Sigmoid colon (tissue), 7 donors: Measurements from ENCODE around the gene CCDC184. TPM values are rescaled to one million over a fixed set of nuclear protein-coding genes. Genes with fewer than 3 reads are reported as not detected.
A peak's percentile ranks its signal among the peaks of the same experiment; 100 is the strongest.

Experiments
- DNase-seq: peaks from one replicate; pipeline ENCODE4 v3.0.0-alpha.2; 2019
- H3K27ac ChIP-seq, 4 donors: fragments of 200-600 bp; sonication (generic); one replicate each; pipeline ENCODE4 v1.5.1; 2016 to 2019; ENCODE audit warnings: mild to moderate bottlenecking in 1 of 4
- H3K27me3 ChIP-seq, 3 donors: fragments of 200-600 bp; sonication (generic); one replicate each; pipeline ENCODE4 v1.5.1; 2019; ENCODE audit warnings: mild to moderate bottlenecking in 1 of 3
- H3K36me3 ChIP-seq, 4 donors: fragments of 200-600 bp; sonication (generic); one replicate each; pipeline ENCODE4 v1.5.1; 2016 to 2019
- H3K4me1 ChIP-seq, 4 donors: fragments of 200-600 bp; sonication (generic); one replicate each; pipeline ENCODE4 v1.5.1; 2017 to 2019
- H3K4me3 ChIP-seq, 4 donors: fragments of 200-600 bp; sonication (generic); one replicate each; pipeline ENCODE4 v1.5.1; 2017 to 2019; ENCODE audit warnings: mild to moderate bottlenecking in 2 of 4, moderate library complexity in 1 of 4
- H3K9me3 ChIP-seq, 4 donors: fragments of 200-600 bp in 3 of 4; sonication (generic) in 3 of 4; one replicate each; pipeline versions ENCODE4 v1.5.1 to v1.6.1; 2013 to 2019
- EP300 ChIP-seq, 4 donors: sonication (generic); formaldehyde crosslinking; IDR thresholded peaks; one replicate each; pipeline ENCODE4 v1.6.1; 2017; ENCODE audit warnings: antibody characterized with exemption in 4 of 4
- POLR2A ChIP-seq, 2 donors: fragments of 450-650 bp; IDR thresholded peaks; one replicate each; pipeline ENCODE4 v1.6.1; 2016; ENCODE audit warnings: antibody characterized with exemption in 2 of 2, mild to moderate bottlenecking in 2 of 2, moderate library complexity in 2 of 2
- POLR2AphosphoS5 ChIP-seq, 4 donors: sonication (generic); formaldehyde crosslinking; IDR thresholded peaks; one replicate each; pipeline ENCODE4 v1.6.1; 2017; ENCODE audit warnings: antibody characterized with exemption in 4 of 4
- WGBS, 2 donors: extraction: QIAGEN DNeasy Blood & Tissue Kit; methylation state at CpG; one replicate each; pipeline ENCODE4 v1.1.7; 2013; 5-methylcytosine and 5-hydroxymethylcytosine counted together
- intact Hi-C: fragments of 100-400 bp; cut with DNase I; formaldehyde crosslinking; loops from one replicate; pipeline ENCODE4 v1.15.1; 2023
- polyA plus RNA-seq, 3 donors: library from polyadenylated mRNA; stranded (reverse); fragments of 200-250 nt; gene quantifications; one replicate each; pipeline ENCODE4 v1.2.3, GENCODE V29; 2013
- total RNA-seq, 4 donors: library from RNA; depleted of rRNA; stranded (reverse); fragments of >200 nt; gene quantifications; one replicate each; pipeline ENCODE4 v1.1.0, GENCODE V29; 2016
- TF ChIP-seq, protein P1 (sequence below), 4 experiments: fragments of 450-650 bp in 3 of 4; fragments of 200-600 bp in 1 of 4; IDR thresholded peaks; one replicate each; pipeline ENCODE4 v1.5.1; 2016 to 2019; ENCODE audit warnings: antibody characterized with exemption in 4 of 4, mild to moderate bottlenecking in 3 of 4, moderate library complexity in 2 of 4
- donor health status: healthy with polysubstance abuse.
- donor health status: Bipolar disorder and iron deficiency.
- donor health status: healthy.

Gene CCDC184
- total and polyA plus RNA-seq, 7 donors: 0.60 to 3.3 (median 1.9) TPM; not detected in 1

DNA sequence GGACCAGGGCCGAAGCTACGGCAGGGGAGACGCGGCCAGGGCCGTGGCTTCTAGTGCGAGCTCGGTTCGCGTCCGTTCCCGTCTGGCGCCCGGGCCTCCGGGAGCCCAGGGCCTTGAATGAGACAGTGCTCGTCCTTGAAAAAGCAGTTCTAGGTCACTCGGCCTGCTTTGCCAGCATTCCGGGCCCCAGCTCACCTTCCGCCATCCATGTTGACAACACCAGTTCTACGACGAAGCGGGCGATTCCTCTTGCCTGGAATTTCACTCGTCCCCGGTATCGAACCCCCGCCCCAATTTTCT is 15.2 kb downstream of the CCDC184 start:
- intact Hi-C loops: loop anchor here (2.0 to 5.0 kb wide), 3 partner anchors 14 to 154 kb away; partner anchors contain the start of genes ASB8 and ZNF641
- DNase-seq: peak; percentile 78
- H3K9me3 ChIP-seq: no peaks in the 10 kb centered on the region
- H3K4me1 ChIP-seq: peaks cover 0 to 31% (median 28%) of the 10 kb centered on the region in 4 donors
- H3K36me3 ChIP-seq: no peaks in the 10 kb centered on the region
- no peaks in the 10 kb centered on the region for H3K27me3 ChIP-seq
- 12 to 27% methylated on average over 26 of the region's 26 CpGs for WGBS, 2 donors
- peak overlapping the region; percentile 51 to 75 (median 62) for H3K4me3 ChIP-seq
- no peak for TF ChIP-seq EP300 (IDR thresholded peaks at IDR 0.05)
- H3K27ac ChIP-seq: peak overlapping the region; percentile 89 to 98 (median 94)

DNA sequence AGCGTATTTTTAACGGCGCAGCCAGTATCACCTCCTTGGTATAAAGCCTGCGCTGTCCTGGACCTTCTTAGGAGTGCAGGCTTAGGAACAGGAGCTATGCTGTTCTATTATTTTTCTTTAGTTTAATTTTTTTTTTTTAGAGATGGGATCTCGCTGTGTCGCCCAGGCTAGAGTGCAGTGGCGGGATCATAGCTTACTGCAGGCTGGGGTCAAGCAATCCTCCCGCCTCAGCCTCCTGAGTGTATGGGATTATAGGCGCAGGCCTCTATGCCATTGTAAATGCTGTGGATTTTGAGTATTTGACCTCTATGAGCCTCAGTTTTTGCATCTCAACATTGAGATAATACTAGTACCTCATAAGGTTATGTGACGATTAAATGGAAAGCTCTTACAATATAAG is 15.5 kb downstream of the CCDC184 start:
- no peak for TF ChIP-seq EP300 (IDR thresholded peaks at IDR 0.05)
- TF ChIP-seq POLR2A (IDR thresholded peaks at IDR 0.05): no peak
- TF ChIP-seq, protein P1, sequence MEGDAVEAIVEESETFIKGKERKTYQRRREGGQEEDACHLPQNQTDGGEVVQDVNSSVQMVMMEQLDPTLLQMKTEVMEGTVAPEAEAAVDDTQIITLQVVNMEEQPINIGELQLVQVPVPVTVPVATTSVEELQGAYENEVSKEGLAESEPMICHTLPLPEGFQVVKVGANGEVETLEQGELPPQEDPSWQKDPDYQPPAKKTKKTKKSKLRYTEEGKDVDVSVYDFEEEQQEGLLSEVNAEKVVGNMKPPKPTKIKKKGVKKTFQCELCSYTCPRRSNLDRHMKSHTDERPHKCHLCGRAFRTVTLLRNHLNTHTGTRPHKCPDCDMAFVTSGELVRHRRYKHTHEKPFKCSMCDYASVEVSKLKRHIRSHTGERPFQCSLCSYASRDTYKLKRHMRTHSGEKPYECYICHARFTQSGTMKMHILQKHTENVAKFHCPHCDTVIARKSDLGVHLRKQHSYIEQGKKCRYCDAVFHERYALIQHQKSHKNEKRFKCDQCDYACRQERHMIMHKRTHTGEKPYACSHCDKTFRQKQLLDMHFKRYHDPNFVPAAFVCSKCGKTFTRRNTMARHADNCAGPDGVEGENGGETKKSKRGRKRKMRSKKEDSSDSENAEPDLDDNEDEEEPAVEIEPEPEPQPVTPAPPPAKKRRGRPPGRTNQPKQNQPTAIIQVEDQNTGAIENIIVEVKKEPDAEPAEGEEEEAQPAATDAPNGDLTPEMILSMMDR (IDR thresholded peaks at IDR 0.05): no peak
- no peak for TF ChIP-seq POLR2AphosphoS5 (IDR thresholded peaks at IDR 0.05)
- WGBS, 2 donors: 63 to 74% methylated on average over 10 of the region's 10 CpGs
- Histone ChIP-seq H3K36me3 (no peaks in the 10 kb centered on the region), H3K9me3 (no peaks in the 10 kb centered on the region), H3K4me3 (peak overlapping the region; percentile 51 to 75 (median 62)), H3K27me3 (no peaks in the 10 kb centered on the region), H3K4me1 (peaks cover 0 to 31% (median 28%) of the 10 kb centered on the region in 4 donors), H3K27ac (peak overlapping the region; percentile 89 to 98 (median 94))
- no peak for DNase-seq
- intact Hi-C loops: loop anchor here (2.0 to 5.0 kb wide), 3 partner anchors 14 to 153 kb away; partner anchors contain the start of genes ASB8 and ZNF641

DNA sequence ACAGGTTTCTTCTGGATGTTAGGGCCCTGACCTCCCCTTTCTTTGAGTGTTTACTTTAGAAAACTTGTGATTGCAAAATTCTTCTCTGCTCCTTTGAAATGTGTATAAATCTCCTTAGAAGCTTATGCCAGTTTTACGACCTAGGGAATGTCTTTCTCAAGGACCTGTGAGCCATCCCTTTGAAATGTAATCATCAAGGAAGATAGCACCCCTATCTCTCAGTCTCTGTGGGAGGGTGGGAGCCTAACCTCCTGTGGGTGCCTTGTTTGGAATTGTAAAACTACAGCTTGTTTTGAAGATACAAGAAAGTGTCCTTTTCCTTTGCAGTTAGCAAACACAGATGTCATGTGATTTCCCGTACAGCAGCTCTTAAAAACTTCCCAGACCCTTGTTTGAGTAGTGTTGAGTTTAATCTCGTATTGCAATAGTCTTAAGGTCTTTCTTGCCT is 16.4 kb downstream of the CCDC184 start:
- TF ChIP-seq POLR2AphosphoS5 (IDR thresholded peaks at IDR 0.05): peak; percentile 30 to 71 (median 59)
- no peak for TF ChIP-seq POLR2A (IDR thresholded peaks at IDR 0.05)
- peak in 2 of 4 donors; percentile 33 to 57 for TF ChIP-seq EP300 (IDR thresholded peaks at IDR 0.05)
- Histone ChIP-seq H3K4me1 (peaks cover 0 to 31% (median 28%) of the 10 kb centered on the region in 4 donors), H3K4me3 (peak overlapping the region in 2 of 4 donors; percentile 67 to 75), H3K36me3 (peaks cover 0 to 4% (median 1%) of the 10 kb centered on the region in 4 donors), H3K27me3 (no peaks in the 10 kb centered on the region), H3K27ac (peak overlapping the region; percentile 89 to 98 (median 94)), H3K9me3 (no peaks in the 10 kb centered on the region)
- intact Hi-C loops: loop anchor here (2.0 to 5.0 kb wide), 3 partner anchors 13 to 153 kb away; partner anchors contain the start of genes ASB8 and ZNF641
- 35 to 63% methylated on average over 3 of the region's 3 CpGs for WGBS, 2 donors
- DNase-seq: no peak

DNA sequence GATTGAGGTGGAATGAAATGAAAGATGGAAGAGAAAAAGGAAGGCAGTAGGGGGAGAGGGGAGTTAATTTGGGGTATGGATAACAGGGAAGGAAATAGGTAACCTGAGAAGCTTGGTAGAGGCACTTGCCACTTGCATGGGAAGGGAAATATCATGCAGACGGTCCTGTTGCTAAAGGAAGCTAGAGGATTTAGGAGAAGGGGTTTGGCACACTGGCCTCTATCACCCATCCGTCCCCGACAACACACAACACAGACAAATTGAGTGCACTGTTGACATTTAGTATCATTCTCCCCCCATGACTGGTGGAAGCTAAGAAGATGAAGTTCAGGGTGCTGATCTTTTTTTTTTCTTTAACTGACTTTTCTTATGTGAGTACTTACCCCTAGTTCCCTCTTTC is 17.6 kb downstream of the CCDC184 start:
- DNase-seq: no peak
- TF ChIP-seq EP300 (IDR thresholded peaks at IDR 0.05): no peak
- TF ChIP-seq, protein P1 (IDR thresholded peaks at IDR 0.05): no peak
- TF ChIP-seq POLR2AphosphoS5 (IDR thresholded peaks at IDR 0.05): no peak
- TF ChIP-seq POLR2A (IDR thresholded peaks at IDR 0.05): no peak
- H3K27ac ChIP-seq: peak overlapping the region in 1 of 4 donors; percentile 98
- no peak overlapping the region for H3K4me3 ChIP-seq
- H3K9me3 ChIP-seq: peaks cover 0 to 6% (median 2%) of the 10 kb centered on the region in 4 donors
- H3K36me3 ChIP-seq: peaks cover 0 to 13% (median 4%) of the 10 kb centered on the region in 4 donors
- intact Hi-C loops: no loop called here
- WGBS, 2 donors: 95 to 96% methylated on average over 3 of the region's 3 CpGs
- peaks cover 0 to 31% (median 28%) of the 10 kb centered on the region in 4 donors for H3K4me1 ChIP-seq
- no peaks in the 10 kb centered on the region for H3K27me3 ChIP-seq

DNA sequence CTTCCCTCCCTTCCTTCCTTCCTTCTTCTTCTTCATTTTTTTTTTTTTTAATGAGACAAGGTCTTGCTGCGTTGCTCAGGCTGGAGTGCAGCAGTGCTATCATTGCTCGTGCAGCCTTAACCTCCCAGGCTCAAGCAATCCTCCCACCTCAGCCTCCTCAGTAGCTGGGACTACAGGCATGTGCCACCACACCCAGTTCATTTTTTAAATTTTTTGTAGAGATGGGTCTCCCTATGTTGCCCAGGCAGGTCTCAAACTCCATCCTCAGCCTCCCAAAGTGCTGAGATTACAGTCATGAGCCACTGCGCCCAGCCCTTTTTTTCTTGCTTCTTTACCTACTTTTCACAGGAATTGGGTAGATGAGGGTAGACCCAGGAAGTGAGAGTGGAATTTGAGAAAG is 18.1 kb downstream of the CCDC184 start:
- H3K9me3 ChIP-seq: peaks cover 0 to 7% (median 4%) of the 10 kb centered on the region in 4 donors

More for the DNA sequence above, 18.1 kb downstream of the CCDC184 start:
- no peak for DNase-seq
- intact Hi-C loops: no loop called here
- no peak overlapping the region for H3K4me3 ChIP-seq
- TF ChIP-seq POLR2A (IDR thresholded peaks at IDR 0.05): no peak
- no peak for TF ChIP-seq EP300 (IDR thresholded peaks at IDR 0.05)
- TF ChIP-seq, protein P1 (IDR thresholded peaks at IDR 0.05): no peak
- no peak for TF ChIP-seq POLR2AphosphoS5 (IDR thresholded peaks at IDR 0.05)
- 97 to 98% methylated on average over 3 of the region's 3 CpGs for WGBS, 2 donors
- H3K36me3 ChIP-seq: peaks cover 0 to 13% (median 4%) of the 10 kb centered on the region in 4 donors
- no peaks in the 10 kb centered on the region for H3K27me3 ChIP-seq
- H3K4me1 ChIP-seq: peaks cover 0 to 31% (median 28%) of the 10 kb centered on the region in 4 donors
- H3K27ac ChIP-seq: no peak overlapping the region
